GM19372 (cell line): ENCODE data around the gene FBXO46.
"Not testable (repeated sequence)": the region's sequence is repeated elsewhere in the genome, so short reads cannot be mapped to it uniquely, and the experiment has no call there.

Source experiments
- ATAC-seq: cut with Tn5 transposase; IDR thresholded peaks from one replicate; pipeline ENCODE4 v1.9.1; 2021; ENCODE audit warnings: mild to moderate bottlenecking, low read depth, moderate library complexity; ENCODE audit not compliant: unreplicated experiment

The FBXO46 gene

DNA sequence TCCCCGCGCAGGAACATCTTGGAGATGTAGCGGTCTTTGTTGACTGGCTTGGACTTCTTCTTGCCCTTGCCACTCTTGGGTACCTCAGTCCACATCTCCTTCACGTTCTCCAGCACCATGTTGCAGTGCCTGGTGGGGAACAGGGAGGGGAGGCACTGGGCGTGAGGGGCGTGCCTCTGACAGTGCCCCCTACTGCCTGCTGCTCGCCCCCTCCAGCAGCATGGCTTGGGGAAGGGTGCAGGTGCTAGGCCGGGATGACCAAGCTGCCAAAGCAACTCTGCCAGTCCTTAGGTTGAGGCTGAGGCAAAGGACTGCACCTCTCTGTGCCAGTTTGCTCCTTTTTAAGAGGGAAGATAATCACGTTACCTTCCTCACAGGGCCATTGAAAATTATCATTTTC, 43.1 kb downstream of the FBXO46 start:
- ATAC-seq = no peak

DNA sequence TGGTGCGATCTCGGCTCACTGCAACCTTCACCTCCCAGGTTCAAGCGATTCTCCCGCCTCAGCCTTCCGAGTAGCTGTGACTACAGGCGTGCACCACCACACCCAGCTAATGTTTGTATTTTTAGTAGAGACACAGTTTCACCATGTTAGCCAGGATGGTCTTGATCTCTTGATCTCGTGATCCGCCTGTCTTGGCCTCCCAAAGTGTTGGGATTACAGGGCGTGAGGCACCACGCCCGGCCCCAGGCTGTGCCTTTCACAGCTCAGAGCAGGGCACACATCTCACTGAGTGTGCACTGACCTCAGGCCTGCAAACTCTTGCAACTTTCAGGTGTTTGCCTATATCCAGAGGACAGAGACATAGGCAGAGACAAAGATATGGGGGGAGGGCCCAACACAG, 45.7 kb downstream of the FBXO46 start:
- not testable (repeated sequence) for ATAC-seq

- ATAC-seq = no peak
Measured at GRCh38 chr19:45682908-45683307, 47.8 kb downstream of the FBXO46 start.

DNA sequence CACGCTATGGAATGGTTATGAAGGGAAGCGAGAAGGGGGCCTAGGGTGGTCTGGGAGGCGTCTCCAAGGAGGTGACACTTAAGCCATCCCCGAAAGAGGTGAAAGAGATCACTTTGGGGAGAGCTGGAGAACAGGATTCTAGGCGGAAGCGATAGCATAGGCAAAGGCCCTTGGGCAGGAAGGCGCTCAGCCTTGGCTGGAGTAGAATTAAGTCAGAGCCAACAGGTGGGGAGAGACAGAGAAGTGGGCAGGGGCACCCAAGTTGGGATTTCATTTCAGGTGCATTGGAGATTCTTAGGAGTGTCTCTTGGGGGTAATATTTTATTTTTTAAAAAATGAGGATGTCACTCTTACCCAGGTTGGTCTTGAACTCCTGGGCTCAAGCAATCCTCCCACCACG, 48.6 kb downstream of the FBXO46 start:
- no peak for ATAC-seq

GRCh38 chr19:45681391-45682015, 49.2 kb downstream of the FBXO46 start:
- peak; percentile 70 for ATAC-seq

GRCh38 chr19:45677351-45678230, 53.1 kb downstream of the FBXO46 start:
- ATAC-seq = no peak

DNA sequence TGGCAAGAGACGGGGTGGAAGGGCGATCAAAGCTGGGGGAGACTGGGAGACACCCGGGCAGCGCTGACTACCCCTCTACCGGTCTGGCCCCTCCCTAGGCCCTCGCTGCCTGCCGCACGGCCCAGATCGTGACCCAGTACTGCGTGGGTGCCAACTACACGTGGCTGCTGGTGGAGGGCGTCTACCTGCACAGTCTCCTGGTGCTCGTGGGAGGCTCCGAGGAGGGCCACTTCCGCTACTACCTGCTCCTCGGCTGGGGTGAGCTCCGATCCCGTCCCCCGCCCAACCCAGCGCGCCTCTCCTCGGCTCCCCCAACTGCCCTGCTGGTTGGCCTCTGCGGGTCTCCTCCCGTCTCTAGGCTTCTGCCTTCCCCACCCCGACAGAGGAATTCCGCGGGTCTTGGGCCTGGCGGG, 53.8 kb downstream of the FBXO46 start:
- no peak for ATAC-seq

- no peak for ATAC-seq
Measured at GRCh38 chr19:45674946-45675345, 55.8 kb downstream of the FBXO46 start.

DNA sequence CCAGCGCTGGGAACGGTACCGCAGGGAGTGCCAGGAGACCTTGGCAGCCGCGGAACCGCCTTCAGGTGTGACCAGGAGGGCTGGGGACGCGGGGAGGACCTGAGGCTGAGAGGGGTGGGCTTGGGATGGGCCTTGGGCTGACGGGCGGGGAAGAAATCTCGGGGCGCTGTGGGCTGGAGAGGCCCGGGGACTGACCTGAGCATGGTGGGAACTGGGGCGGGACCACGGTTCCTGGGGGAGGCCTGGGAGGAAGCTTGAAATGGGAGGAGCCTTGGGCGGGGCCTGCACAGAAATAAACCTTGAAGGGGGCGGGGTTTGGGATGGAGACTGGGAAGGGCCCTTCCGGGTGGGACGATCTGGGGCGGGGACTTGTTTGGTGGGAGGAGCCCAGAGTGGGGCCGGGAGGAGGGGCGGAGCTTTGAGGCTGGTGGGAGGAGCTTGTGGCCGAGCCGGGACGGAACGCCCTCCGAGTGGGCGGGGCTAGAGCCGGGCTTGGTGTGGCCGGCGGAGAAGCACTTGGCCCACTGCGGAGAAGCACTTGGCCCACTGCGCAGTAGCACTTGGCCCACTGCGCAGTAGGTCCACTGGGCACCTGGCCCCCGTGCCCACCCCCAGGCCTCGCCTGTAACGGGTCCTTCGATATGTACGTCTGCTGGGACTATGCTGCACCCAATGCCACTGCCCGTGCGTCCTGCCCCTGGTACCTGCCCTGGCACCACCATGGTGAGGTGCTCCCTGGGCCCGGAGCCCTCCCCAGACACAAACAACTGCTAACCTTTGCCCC, 59.8 kb downstream of the FBXO46 start:
- peak; percentile 48 for ATAC-seq

GRCh38 chr19:45668342-45668871, 62.3 kb downstream of the FBXO46 start:
- no peak for ATAC-seq

DNA sequence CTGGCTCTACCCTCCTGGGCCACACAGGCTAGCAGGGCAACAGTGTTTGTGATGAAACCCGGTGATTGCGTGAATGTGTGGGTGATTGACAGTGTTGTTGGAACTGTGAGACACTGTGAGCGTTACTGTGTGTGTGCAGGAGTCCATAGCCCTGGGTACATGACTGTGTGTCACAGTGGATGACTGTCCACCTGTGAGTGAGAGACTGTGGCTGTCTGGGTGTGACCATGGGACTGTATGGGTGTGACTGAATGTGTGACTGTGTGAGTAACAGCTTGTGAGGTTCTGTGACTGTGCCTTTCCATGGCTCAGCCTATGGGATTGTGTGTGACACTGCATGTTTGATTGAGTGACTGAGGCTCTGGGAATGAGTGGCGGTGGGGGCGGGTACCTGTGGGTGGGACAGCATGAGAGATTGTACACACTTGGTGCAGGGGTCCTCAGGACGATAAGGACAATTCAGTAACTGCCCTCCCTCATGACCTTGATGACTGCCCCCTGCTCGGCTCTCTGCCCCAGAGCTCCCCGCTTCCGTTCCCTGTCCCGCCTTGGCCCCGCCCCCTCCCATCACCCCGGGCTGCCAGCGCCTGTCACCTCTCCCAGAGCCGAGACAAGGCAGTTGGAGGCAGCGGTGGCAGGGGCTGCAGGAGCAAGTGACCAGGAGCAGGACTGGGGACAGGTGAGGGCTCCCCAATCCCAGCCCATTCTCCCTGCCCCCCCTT, 62.9 kb downstream of the FBXO46 start, which contains the start of gene GIPR:
Gene GIPR, plus strand, starts transcription at position 602 of the 722 bp plus-strand sequence. CDS start 1,300 bp downstream, outside the sequence.
- no peak for ATAC-seq

DNA sequence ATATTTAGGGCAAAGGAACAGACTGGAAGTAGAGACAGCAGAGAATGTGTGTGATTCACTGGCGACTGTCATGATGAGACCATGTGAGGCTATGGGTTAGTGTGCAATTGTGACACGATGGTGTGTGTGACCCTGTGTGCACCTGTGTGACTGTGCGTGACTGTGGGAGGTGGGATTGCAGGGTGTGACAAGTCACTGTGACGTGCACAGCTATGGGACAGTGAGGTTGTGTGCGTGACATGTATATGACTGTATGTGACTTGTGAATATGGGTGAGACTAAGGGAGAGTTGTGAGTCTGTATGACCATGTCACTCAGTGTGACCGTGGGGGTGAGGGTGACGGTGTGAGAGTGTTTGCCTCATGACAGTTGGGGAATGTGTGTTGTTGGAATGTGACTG, 66.1 kb downstream of the FBXO46 start:
- no peak for ATAC-seq

DNA sequence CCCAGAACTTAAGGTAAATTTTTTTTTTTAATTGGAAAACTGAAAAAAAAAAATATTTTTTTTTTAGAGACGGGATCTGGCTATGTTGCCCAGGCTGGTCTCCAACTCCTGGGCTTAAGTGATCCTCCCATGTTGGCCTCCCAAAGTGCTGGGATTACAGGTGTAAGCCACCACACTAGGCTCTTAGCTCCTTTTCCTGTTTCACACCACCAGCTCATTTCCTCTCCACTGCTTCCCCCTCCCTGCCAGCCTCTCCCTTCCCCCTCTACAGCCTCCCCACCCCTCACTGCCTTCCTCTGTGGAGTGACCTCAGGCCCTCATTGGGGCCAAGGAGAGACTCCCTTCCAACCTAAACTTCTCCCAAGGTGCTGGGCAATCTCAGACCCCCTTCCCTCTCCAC, 66.9 kb downstream of the FBXO46 start:
- ATAC-seq = no peak

DNA sequence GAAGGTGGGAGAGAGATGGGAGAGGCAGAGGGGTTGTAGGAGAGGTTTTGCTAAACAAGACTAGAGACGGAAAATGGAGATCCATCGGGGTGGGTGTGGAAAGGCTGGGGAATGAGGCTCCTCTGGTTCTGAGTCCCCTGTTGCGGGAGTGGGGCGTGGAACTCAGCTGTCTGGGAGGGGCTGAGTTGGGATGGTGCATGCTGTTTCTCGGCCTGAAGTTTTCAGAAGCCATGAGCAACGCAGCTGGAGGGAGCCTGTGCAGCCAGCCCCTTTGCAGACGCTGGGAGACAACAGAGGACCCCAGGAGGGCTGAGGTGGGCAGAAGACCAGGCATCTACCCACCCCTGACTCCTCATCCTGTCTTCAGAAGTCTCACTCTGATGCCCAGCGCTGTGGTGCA, 70.1 kb downstream of the FBXO46 start:
- no peak for ATAC-seq
